ENCODE measurements around the gene RLF.

DNA sequence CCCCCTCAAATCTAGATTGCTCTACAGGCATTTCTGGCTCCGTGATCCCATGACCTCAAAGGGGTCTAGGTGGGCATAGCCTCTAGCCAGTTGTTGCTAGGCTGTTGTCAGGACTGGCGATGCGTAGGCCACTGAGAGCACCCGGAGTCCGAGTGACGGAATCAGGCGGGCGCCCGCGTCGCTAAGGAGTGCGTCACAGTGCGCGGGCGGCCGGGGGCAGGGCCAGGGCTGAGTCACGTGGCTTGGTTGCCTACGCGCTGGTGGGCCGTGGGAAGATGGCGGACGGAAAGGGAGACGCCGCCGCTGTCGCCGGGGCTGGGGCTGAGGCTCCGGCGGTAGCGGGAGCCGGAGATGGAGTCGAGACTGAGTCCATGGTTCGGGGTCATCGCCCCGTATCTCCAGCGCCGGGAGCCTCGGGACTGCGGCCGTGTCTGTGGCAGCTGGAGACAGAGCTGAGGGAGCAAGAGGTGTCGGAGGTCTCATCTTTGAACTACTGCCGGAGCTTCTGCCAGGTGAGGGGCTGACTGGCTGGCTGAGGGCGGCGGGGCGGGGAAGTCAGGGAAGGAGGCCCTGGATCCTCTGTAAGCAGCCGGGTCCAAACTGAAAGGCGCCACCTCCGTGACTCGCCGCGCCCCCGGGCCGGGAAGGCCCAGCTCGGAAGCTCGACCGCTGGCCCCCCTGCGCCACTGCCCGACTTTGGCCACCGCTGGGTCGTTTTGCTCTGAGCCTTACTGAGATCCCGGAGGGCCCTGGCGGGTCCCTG is at the start of gene RLF:
- no peak for TF ChIP-seq CTCF (IDR thresholded peaks at IDR 0.05 in 2 of 3, conservative IDR thresholded peaks at IDR 0.05 in 1 of 3; ENCODE audit: control insufficient read depth in 2 of 3, extremely low read depth in 1 of 3, insufficient read depth in 1 of 3, low read depth in 3 of 3, low read length in 3 of 3)
- TF ChIP-seq, protein P1, sequence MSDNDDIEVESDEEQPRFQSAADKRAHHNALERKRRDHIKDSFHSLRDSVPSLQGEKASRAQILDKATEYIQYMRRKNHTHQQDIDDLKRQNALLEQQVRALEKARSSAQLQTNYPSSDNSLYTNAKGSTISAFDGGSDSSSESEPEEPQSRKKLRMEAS (IDR thresholded peaks at IDR 0.05; ENCODE audit: low read depth, low read length) = peak; percentile 86
- TF ChIP-seq, protein P2, sequence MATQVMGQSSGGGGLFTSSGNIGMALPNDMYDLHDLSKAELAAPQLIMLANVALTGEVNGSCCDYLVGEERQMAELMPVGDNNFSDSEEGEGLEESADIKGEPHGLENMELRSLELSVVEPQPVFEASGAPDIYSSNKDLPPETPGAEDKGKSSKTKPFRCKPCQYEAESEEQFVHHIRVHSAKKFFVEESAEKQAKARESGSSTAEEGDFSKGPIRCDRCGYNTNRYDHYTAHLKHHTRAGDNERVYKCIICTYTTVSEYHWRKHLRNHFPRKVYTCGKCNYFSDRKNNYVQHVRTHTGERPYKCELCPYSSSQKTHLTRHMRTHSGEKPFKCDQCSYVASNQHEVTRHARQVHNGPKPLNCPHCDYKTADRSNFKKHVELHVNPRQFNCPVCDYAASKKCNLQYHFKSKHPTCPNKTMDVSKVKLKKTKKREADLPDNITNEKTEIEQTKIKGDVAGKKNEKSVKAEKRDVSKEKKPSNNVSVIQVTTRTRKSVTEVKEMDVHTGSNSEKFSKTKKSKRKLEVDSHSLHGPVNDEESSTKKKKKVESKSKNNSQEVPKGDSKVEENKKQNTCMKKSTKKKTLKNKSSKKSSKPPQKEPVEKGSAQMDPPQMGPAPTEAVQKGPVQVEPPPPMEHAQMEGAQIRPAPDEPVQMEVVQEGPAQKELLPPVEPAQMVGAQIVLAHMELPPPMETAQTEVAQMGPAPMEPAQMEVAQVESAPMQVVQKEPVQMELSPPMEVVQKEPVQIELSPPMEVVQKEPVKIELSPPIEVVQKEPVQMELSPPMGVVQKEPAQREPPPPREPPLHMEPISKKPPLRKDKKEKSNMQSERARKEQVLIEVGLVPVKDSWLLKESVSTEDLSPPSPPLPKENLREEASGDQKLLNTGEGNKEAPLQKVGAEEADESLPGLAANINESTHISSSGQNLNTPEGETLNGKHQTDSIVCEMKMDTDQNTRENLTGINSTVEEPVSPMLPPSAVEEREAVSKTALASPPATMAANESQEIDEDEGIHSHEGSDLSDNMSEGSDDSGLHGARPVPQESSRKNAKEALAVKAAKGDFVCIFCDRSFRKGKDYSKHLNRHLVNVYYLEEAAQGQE (IDR thresholded peaks at IDR 0.05; ENCODE audit: low read depth, low read length) = no peak
- no peak for TF ChIP-seq FOS (IDR thresholded peaks at IDR 0.05; ENCODE audit: borderline replicate concordance, extremely low read depth, insufficient read length)
- TF ChIP-seq RFX5 (IDR thresholded peaks at IDR 0.05; ENCODE audit: low read depth, low read length) = peak; percentile 87
- 0 out of 2 replicates have a peak, but pooled peaks have one; percentile 2 for TF ChIP-seq SPI1 (IDR thresholded peaks at IDR 0.05; ENCODE audit: borderline replicate concordance, insufficient read depth, low read depth, low read length)

All from GM12878 (cell line).